ENCODE data around the gene HINT2. TPM values are rescaled to one million over a fixed set of nuclear protein-coding genes. Genes with fewer than 3 reads are reported as not detected.

The HINT2 gene
- total RNA-seq, 2 donors from 2014 or later: 69.2 to 80.9 TPM

GRCh38 chr9:35814106-35814840 is 569 bp downstream of the HINT2 start:
- Mint-ChIP-seq H3K4me3 (peak overlapping the region; percentile 86 to 89), H3K27me3 (ENCODE audit: low read depth) (no peaks in the 10 kb centered on the region)

DNA sequence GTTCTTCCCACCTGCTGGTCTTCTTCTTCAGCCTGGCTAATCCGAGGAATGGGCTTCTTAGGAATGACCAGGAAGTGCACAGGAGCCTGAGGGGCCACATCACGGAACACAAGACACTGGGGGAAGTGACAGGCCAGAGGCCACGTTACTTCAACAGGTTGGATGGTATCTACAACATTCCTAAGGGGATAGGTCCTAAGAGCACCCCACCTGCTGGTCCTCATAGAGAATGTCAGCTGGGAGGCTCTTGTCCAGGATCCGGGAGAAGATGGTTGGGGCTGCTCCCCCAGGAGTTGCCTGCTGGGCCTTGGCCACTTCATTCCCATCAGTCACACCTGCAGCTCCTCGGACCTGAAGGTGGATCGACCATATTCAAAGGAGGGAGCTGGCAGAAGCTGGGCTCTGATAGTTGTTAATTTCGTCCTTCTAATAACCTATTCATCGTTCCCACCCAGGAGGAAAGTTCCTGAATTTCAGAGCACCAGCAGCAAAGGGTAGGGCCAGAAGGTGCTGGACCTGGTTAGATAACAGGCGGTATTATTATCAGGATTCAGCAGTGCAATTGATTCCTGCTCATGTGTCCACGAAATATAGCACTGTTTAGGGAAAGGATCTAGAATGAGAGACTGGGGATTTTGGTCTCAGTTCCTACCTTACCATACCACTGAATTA is 1.3 kb downstream of the HINT2 start:
- H3K9me3 Mint-ChIP-seq: no peaks in the 10 kb centered on the region
- H3K36me3 Mint-ChIP-seq (ENCODE audit: insufficient read depth in 2 of 2): peaks cover 0 to 6% of the 10 kb centered on the region in 2 donors
- ATAC-seq (replicated peaks in 1 of 2) (no peak), DNase-seq (no peak)
- peak overlapping the region; percentile 86 to 89 for H3K4me3 Mint-ChIP-seq
- peaks cover 47% of the 10 kb centered on the region for H3K4me1 Mint-ChIP-seq (ENCODE audit: low read depth)
- H3K27me3 Mint-ChIP-seq (ENCODE audit: low read depth): no peaks in the 10 kb centered on the region
- H3K27ac Mint-ChIP-seq: no peak overlapping the region

More at GRCh38 chr9:35814106-35814840, 569 bp downstream of the HINT2 start:
- H3K36me3 Mint-ChIP-seq (ENCODE audit: insufficient read depth in 2 of 2): peaks cover 0 to 6% of the 10 kb centered on the region in 2 donors
- H3K9me3 Mint-ChIP-seq: no peaks in the 10 kb centered on the region
- DNase-seq: peak; percentile 53
- H3K4me1 Mint-ChIP-seq (ENCODE audit: low read depth): peaks cover 47% of the 10 kb centered on the region
- peak overlapping the region; percentile 94 for H3K27ac Mint-ChIP-seq
- peak; percentile 10 to 15 for ATAC-seq (replicated peaks in 1 of 2)

DNA sequence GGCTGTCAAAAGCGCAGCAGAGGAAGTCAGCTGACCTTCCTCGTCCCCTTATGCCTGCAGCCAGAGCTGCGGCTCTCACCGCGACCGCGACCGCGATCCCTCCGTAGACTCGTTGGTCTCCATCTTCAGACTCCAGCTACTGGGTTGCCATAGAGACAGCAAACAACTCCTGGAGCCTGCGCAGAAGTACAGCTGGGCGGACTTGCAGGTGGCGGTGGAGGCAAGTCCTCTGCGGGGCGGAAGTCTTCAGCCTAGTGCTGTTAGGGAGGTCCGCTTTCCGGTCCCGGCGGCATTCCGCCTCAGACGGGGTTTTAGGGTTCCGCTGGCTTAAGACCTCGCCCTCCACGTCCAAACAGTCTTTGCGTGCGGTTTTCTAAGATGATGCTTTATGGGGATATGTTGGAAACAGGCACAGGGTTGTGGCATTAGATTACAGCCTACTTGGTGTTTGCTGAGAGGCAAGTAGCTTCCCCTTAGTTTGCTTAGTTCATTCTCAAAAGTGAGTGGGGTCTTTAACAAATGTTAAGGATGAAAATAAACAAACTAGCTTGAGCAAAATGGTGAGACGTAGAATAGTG is 2.7 kb downstream of the HINT2 start, which contains the start of gene SPAG8:
TSS of gene SPAG8 (minus strand) at position 238 of the 578 bp plus-strand sequence. CDS start at position 123, 115 bp downstream.
- H3K27me3 Mint-ChIP-seq (ENCODE audit: low read depth): no peaks in the 10 kb centered on the region
- DNase-seq (peak; percentile 92 to 95), ATAC-seq (replicated peaks in 1 of 2) (peak; percentile 74 to 75)
- no peaks in the 10 kb centered on the region for H3K9me3 Mint-ChIP-seq
- H3K4me1 Mint-ChIP-seq (ENCODE audit: low read depth): peaks cover 47% of the 10 kb centered on the region
- peaks cover 0 to 6% of the 10 kb centered on the region in 2 donors for H3K36me3 Mint-ChIP-seq (ENCODE audit: insufficient read depth in 2 of 2)
- peak within 1 kb of the TSS; percentile 92 for H3K27ac Mint-ChIP-seq
- H3K4me3 Mint-ChIP-seq: peak within 1 kb of the TSS; percentile 89 to 94

DNA sequence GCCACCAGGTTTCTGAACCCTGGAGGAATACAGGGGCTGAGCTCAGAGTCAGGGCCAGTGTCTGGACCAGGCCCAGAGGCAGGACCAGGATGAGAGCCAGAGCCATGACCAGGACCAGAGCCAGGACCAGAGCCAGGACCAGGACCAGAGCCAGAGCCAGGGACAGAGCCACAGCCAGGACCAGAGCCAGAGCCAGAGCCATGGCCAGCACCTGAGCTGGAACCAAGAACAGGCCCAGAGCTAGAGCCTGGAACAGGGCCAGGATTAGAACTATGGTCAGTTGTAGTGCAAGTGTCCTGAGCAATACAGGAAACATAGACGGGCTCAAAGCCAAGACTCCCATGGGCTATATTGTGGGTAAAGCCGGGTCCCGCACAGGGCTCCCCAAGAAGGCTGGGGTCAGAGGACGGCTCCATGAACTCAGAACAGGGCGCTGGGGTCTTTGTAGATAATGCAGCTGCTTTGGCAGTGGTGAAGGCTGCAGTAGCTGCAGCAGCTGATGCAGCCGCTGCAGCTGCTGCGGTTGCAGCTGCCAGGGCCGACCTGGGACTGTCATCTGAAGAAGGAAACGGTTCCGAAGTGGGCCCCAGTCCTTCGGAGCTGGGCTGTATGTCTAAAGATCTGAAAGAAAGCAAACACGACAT is 3.3 kb downstream of the HINT2 start:
- H3K36me3 Mint-ChIP-seq (ENCODE audit: insufficient read depth in 2 of 2): peaks cover 0 to 8% of the 10 kb centered on the region in 2 donors
- peak overlapping the region; percentile 89 to 94 for H3K4me3 Mint-ChIP-seq
- peaks cover 52% of the 10 kb centered on the region for H3K4me1 Mint-ChIP-seq (ENCODE audit: low read depth)
- no peaks in the 10 kb centered on the region for H3K9me3 Mint-ChIP-seq
- ATAC-seq (replicated peaks in 1 of 2) (no peak), DNase-seq (no peak)
- H3K27ac Mint-ChIP-seq: peak overlapping the region; percentile 92
- no peaks in the 10 kb centered on the region for H3K27me3 Mint-ChIP-seq (ENCODE audit: low read depth)

DNA sequence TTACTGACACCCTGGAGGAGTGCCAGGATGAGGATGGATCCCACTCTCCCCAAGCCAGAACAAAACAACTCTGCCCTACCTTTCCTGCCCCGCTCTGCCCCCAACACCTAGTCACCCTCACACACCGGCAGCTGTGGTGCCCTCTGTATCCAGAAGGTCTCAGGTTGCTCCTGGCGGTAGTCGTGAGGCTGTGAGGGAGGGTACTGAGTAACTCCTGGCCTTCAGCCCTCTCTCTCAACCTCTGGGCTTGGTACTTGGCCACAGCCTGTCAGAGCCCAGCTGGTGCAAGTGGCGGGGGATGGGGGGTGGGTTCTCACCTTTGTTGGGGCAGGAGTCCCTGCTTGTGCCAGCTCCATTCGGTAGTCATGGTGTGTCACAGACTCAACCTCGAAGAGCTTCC is 4.7 kb downstream of the HINT2 start:
- H3K27ac Mint-ChIP-seq: no peak overlapping the region
- no peaks in the 10 kb centered on the region for H3K9me3 Mint-ChIP-seq
- DNase-seq (no peak), ATAC-seq (replicated peaks in 1 of 2) (no peak)
- H3K4me3 Mint-ChIP-seq: no peak overlapping the region
- H3K4me1 Mint-ChIP-seq (ENCODE audit: low read depth): peaks cover 42% of the 10 kb centered on the region
- H3K36me3 Mint-ChIP-seq (ENCODE audit: insufficient read depth in 2 of 2): peaks cover 0 to 5% of the 10 kb centered on the region in 2 donors
- no peaks in the 10 kb centered on the region for H3K27me3 Mint-ChIP-seq (ENCODE audit: low read depth)

GRCh38 chr9:35808433-35808832 is 6.4 kb downstream of the HINT2 start:
- H3K27ac Mint-ChIP-seq: no peak overlapping the region
- H3K4me3 Mint-ChIP-seq: no peak overlapping the region

DNA sequence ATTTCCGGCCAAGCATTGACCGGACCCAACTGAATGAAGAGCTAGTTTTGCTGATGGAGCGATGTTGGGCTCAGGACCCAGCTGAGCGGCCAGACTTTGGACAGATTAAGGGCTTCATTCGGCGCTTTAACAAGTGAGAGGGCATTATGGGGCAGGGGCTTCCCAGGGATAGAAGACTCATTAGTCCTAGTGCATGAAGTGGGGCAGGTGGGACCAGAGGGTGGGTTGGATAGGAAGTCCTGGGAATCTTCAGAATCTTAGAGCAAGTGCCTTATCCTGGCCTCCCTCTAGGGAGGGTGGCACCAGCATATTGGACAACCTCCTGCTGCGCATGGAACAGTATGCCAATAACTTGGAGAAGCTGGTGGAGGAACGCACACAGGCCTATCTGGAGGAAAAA is 8.7 kb downstream of the HINT2 start:
- no peak overlapping the region for H3K27ac Mint-ChIP-seq
- DNase-seq (no peak), ATAC-seq (replicated peaks in 1 of 2) (no peak)
- no peak overlapping the region for H3K4me3 Mint-ChIP-seq
- no peaks in the 10 kb centered on the region for H3K27me3 Mint-ChIP-seq (ENCODE audit: low read depth)
- H3K36me3 Mint-ChIP-seq (ENCODE audit: insufficient read depth in 2 of 2): peaks cover 0 to 5% of the 10 kb centered on the region in 2 donors
- no peaks in the 10 kb centered on the region for H3K9me3 Mint-ChIP-seq
- H3K4me1 Mint-ChIP-seq (ENCODE audit: low read depth): peaks cover 11% of the 10 kb centered on the region

More at GRCh38 chr9:35808433-35808832, 6.4 kb downstream of the HINT2 start:
- peaks cover 32% of the 10 kb centered on the region for H3K4me1 Mint-ChIP-seq (ENCODE audit: low read depth)
- DNase-seq (no peak), ATAC-seq (replicated peaks in 1 of 2) (no peak)
- H3K36me3 Mint-ChIP-seq (ENCODE audit: insufficient read depth in 2 of 2): peaks cover 0 to 5% of the 10 kb centered on the region in 2 donors
- H3K9me3 Mint-ChIP-seq: no peaks in the 10 kb centered on the region
- no peaks in the 10 kb centered on the region for H3K27me3 Mint-ChIP-seq (ENCODE audit: low read depth)

DNA sequence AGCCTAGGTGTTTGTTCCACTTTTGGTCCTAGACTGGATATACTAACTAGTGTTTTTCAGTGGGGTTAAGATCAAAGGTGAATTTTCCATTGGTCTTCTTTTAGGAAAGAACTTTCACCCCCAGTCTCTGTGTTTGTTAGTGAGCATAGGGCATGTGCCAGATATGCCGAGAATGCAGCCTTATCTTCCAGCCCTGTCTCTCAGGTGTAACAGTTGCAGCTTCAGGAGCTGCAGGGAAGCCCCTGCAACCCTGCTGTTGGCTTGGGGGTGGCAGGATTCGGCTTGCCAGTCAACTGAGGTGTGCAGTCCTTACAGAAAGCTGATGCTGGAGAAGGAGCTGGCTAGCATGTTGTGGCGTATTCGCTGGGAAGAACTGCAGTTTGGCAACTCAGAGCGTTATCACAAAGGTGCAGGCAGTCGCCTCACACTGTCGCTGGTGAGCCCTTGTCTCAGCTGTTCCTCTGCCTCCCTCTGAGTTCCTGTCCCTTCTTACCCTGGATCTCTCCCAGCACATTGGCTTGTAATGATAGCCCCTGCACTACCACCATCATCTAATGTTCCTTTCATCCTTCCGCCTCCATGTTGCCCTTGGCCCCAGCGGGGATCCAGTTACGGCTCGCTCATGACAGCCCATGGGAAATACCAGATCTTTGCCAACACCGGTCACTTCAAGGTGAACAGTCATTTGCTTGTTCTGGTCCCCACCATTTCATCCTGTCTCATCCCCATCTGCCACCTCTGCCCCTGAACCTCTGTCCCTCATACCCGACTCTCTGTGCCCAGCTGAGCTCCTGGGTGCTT is 13.3 kb downstream of the HINT2 start:
- no peak for ATAC-seq (replicated peaks in 1 of 2)
- DNase-seq: no peak
- peaks cover 25% of the 10 kb centered on the region for H3K4me1 Mint-ChIP-seq (ENCODE audit: low read depth)
- no peak overlapping the region for H3K27ac Mint-ChIP-seq
- no peak overlapping the region for H3K4me3 Mint-ChIP-seq
- no peaks in the 10 kb centered on the region for H3K27me3 Mint-ChIP-seq (ENCODE audit: low read depth)
- H3K36me3 Mint-ChIP-seq (ENCODE audit: insufficient read depth in 2 of 2): peaks cover 0 to 3% of the 10 kb centered on the region in 2 donors
- no peaks in the 10 kb centered on the region for H3K9me3 Mint-ChIP-seq

- DNase-seq (no peak), ATAC-seq (replicated peaks in 1 of 2) (no peak)
- Mint-ChIP-seq H3K9me3 (no peaks in the 10 kb centered on the region), H3K27ac (no peak overlapping the region), H3K4me3 (no peak overlapping the region), H3K4me1 (ENCODE audit: low read depth) (peaks cover 24% of the 10 kb centered on the region), H3K27me3 (ENCODE audit: low read depth) (no peaks in the 10 kb centered on the region), H3K36me3 (ENCODE audit: insufficient read depth in 2 of 2) (peaks cover 0 to 3% of the 10 kb centered on the region in 2 donors)
These were observed 14.3 kb downstream of the HINT2 start for GRCh38 chr9:35800530-35800929.

- H3K4me3 Mint-ChIP-seq: no peak overlapping the region
These were observed 16.0 kb downstream of the HINT2 start for GRCh38 chr9:35798658-35799374.

GRCh38 chr9:35797311-35798109 is 17.3 kb downstream of the HINT2 start:
- Mint-ChIP-seq H3K4me1 (ENCODE audit: low read depth) (peaks cover 24% of the 10 kb centered on the region), H3K9me3 (no peaks in the 10 kb centered on the region), H3K27me3 (ENCODE audit: low read depth) (no peaks in the 10 kb centered on the region), H3K27ac (no peak overlapping the region), H3K36me3 (ENCODE audit: insufficient read depth in 2 of 2) (no peaks in the 10 kb centered on the region), H3K4me3 (no peak overlapping the region)
- DNase-seq (no peak), ATAC-seq (replicated peaks in 1 of 2) (no peak)

More at GRCh38 chr9:35798658-35799374, 16.0 kb downstream of the HINT2 start:
- no peaks in the 10 kb centered on the region for H3K27me3 Mint-ChIP-seq (ENCODE audit: low read depth)
- peaks cover 0 to 3% of the 10 kb centered on the region in 2 donors for H3K36me3 Mint-ChIP-seq (ENCODE audit: insufficient read depth in 2 of 2)
- ATAC-seq (replicated peaks in 1 of 2) (peak; percentile 99), DNase-seq (peak; percentile 58 to 69)
- peaks cover 24% of the 10 kb centered on the region for H3K4me1 Mint-ChIP-seq (ENCODE audit: low read depth)
- H3K27ac Mint-ChIP-seq: peak overlapping the region; percentile 20
- no peaks in the 10 kb centered on the region for H3K9me3 Mint-ChIP-seq

All from activated T-cell treated with anti-CD3 and anti-CD28 coated beads, Interleukin-2, amount 50 U/mL, for 72 hours (primary cell).